ENCODE results near the gene NPB.

The NPB gene

DNA sequence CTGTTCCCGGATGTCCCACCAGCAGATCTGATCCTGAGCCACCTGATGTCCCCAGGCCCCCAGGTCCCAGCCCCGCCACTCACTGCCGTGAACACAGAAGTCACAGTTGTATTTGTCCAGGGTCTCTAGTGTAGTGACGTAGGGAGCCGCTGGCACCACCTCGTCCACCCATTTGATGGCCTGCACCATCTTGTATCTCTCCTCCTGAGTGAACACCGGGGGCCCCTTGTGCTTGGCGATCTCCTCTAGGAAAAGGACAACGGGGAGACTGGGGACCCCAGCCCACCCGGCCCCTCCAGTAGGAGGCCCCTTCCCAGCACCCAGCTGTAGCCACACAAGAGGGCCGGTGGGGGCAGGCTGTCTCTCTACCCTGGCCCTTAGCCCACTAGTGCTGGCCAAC, 6.8 kb downstream of the NPB start:
- TF ChIP-seq, protein P1, sequence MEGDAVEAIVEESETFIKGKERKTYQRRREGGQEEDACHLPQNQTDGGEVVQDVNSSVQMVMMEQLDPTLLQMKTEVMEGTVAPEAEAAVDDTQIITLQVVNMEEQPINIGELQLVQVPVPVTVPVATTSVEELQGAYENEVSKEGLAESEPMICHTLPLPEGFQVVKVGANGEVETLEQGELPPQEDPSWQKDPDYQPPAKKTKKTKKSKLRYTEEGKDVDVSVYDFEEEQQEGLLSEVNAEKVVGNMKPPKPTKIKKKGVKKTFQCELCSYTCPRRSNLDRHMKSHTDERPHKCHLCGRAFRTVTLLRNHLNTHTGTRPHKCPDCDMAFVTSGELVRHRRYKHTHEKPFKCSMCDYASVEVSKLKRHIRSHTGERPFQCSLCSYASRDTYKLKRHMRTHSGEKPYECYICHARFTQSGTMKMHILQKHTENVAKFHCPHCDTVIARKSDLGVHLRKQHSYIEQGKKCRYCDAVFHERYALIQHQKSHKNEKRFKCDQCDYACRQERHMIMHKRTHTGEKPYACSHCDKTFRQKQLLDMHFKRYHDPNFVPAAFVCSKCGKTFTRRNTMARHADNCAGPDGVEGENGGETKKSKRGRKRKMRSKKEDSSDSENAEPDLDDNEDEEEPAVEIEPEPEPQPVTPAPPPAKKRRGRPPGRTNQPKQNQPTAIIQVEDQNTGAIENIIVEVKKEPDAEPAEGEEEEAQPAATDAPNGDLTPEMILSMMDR (IDR thresholded peaks at IDR 0.05) = no peak

DNA sequence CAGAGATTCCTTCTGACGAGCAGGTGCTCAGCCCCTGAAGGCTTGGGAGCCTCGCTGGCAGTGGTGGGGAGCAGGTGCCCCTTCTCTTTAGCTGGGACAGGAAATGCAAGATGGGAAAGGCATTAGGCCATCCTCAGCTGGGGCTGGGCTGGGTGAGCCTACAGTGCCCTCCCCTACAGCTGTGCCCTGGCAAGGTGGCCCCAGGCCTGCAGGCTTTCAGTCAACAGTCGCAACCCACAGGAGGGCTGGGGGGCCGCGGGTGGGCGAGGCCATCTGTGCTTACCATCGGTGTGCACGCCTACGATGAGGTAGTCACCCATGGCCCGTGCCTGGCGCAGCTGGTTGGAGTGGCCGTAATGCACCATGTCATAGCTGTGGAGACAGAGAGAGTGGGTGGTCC, 7.2 kb downstream of the NPB start:
- TF ChIP-seq, protein P1 (IDR thresholded peaks at IDR 0.05) = no peak

DNA sequence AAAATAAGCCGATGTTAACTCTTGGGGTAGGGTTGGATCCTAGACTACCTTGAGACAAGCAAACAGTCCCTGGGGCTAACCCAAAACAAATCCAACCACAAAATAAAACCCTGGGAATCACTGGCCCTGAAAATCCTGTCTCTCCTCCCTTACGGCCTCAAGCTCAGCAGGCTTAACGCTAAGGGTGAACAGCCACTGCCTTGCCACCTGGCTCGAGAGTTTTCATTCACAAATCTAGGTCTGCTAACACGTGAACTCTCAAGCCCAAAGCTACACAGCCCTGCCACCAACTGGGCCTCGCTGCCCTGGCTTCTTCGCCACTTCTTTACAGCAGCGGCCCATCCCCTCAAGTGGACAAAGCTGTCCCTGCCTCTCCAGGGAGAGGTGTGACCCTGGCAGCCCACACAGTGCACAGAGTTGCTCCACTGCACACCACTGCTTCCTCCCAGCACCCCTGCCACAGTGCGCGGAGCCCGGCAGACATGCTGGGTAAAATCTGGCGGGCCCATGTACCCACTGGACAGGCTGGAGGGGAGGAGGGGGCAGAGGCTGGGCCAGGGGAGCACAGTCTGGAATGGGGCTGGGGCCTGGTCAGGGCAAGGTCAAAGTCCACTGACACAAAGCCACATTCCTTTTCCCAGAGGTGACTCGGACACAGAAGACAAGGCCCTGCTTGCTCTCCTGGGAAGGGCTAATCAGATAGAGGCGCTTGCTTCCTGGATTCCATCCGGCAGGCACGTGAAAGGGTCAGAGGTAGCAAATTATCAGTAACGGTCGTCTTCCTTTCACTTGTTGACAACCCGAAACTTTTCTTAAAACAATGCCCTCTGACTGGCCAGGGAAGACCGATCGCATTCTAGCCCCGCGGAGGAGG, 8.2 kb downstream of the NPB start:
- TF ChIP-seq, protein P1 (IDR thresholded peaks at IDR 0.05) = no peak

DNA sequence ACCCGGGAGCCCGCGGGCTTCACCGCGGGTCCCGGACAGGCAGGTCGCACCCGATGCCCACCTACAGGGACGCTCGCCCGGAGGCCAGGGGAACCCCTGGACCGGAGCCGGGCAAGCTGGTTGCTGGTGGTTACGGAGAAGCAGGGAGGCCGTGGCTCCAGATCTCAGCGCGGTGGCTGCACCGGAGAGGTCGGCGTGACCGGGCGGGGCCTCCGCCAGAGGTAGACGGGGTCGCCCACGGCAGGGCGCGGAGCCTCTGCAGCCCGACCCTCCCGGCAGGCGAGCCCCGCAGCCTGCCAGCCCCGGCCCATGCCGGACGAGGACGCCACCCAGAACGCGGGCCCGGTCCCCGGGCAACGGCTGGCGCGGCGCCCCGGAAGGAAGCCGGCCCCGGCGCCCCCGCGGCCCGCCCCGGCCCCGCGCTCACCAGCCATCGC, 8.8 kb downstream of the NPB start:
- TF ChIP-seq, protein P1 (IDR thresholded peaks at IDR 0.05) = no peak

DNA sequence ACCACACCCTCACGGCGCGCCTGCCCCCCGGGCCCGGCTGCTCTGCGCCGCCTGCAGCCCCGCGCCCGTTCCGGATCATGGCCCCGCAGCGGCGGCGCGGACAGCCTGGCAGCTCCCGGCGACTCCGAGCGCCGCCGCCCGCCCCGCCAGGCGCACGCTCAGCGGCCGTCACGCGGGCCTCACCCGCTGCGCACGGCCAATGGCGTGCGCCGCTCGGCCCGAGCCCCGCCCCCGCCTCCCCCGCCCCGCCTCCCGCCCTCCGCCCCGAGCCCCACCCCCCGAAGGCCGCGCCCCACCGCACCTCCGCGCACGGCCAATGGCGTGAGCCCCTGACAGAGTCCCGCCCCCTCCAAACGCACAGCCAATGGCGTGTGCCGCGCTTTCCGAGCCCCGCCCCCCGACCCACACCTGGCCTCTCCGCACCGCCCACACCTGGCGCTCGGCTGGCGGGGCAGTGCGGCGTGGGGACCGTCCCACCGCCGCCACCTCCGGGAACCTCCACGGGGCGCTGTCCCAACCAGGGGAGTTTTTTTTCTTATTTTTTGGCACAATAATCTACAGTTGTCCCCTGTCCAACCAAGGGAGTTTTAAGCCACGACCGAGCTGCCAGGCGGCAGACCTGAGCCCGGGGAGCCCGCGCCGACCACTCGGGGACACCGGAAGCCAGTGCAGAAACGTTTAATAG, 9.4 kb downstream of the NPB start, which contains the start of gene PCYT2:
Gene PCYT2 (minus strand): TSS at position 123 of the 685 bp plus-strand sequence. CDS start 44 bp downstream, at position 79.
- TF ChIP-seq, protein P1 (IDR thresholded peaks at IDR 0.05) = peak; percentile 48

DNA sequence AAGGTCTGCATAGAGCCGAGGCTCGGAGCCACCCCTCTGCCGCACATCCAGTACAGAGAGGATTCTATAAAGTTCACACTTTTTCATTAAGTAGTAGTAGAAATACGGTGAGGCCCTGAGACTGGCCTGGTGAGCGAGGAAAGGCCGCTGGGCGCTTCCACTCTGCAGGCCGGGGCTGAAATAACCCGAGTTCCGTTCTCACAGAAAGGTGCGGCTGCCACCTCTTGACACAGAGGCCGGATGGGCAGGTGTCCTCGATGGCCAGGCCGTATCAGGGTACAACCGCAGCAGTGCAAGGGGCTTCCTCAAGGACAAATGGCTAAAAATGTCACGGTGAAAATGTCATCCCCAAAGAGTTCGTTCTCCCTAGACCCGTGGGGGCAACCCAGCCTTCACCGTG, 9.9 kb downstream of the NPB start:
- TF ChIP-seq, protein P1 (IDR thresholded peaks at IDR 0.05) = 0 out of 2 replicates have a peak, but pooled peaks have one; percentile 17

DNA sequence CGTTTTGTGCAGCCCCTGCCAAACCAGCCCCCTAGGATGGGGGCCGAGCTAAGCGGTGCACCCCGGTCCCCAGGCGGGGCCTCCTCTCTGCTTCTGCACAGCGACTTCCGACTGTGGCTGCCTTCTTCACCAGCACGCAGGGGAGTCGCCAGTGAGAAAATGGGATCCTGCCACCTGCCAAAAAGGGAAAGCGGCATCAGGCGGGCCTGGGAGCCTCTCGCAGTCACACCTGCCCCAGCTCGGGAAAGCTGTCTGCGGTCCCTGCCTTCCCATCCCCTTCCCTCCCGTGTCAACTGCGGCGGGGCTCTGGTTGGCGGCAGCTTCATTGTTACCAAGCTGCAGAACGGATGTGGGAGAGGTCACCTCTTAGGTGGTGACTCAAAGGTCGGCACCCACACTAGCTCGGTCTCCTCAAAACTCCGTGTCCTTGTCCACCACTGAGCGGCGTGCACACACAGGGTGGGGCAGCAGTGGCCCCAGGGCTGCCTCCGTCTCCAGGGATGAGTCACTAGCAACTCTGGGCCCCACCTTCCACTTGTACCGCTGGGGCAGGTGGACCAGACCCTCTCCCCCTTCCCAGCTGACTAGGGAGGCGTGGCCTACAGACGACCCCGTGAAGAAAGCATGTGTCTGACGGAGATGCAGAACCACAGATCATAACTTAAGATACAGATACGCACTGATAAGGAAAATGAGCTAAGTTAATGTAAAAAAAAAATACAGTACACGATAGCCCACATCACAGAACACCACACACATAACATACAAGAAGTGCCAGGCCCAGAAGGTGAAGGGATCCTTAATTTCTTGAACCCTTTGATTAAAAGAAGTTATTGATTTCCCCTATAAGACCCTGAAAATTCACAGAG, 10.6 kb downstream of the NPB start:
- TF ChIP-seq, protein P1 (IDR thresholded peaks at IDR 0.05) = no peak

All from LNCAP (cell line).